HUES6 (cell line): ENCODE results near the gene MLST8.

Source experiments
- H3K27ac ChIP-seq: 2 replicates; pipeline ENCODE4 v1.7.0; 2013; ENCODE audit warnings: low read depth, mild to moderate bottlenecking, low read length, inconsistent platforms
- H3K27me3 ChIP-seq: 2 replicates; pipeline ENCODE4 v1.6.1; 2013; ENCODE audit warnings: low read length; ENCODE audit not compliant: control insufficient read depth, insufficient read depth
- H3K36me3 ChIP-seq: 2 replicates; pipeline ENCODE4 v1.6.1; 2013; ENCODE audit warnings: low read length; ENCODE audit not compliant: control insufficient read depth, insufficient read depth
- H3K4me1 ChIP-seq: 2 replicates; pipeline ENCODE4 v1.6.1; 2013; ENCODE audit warnings: low read length; ENCODE audit not compliant: control insufficient read depth, insufficient read depth
- H3K4me3 ChIP-seq: 2 replicates; pipeline ENCODE4 v1.5.1; 2013; ENCODE audit warnings: low read depth, low read length
- H3K9ac ChIP-seq: one replicate; pipeline ENCODE4 v1.6.1; 2013; ENCODE audit warnings: mild to moderate bottlenecking, low read length
- H3K9me3 ChIP-seq: 2 replicates; pipeline ENCODE4 v1.6.1; 2013; ENCODE audit warnings: low read depth, low read length; ENCODE audit not compliant: control insufficient read depth, insufficient read depth

The MLST8 gene

DNA sequence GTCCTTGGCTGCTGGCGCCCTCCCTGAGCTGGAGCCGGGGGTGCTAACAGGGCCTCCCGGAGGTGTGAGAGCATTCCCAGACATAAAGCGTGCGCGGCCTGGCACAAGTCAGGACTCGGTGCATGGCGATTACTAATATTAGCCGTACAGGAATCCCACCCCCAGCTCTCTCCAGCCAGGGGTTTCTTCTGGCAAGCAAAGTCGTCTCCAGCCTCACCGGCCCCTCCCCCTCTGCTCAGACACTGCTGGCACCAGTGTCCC lies 13.9 kb upstream of the MLST8 start:
- no peak overlapping the region for H3K4me3 ChIP-seq

DNA sequence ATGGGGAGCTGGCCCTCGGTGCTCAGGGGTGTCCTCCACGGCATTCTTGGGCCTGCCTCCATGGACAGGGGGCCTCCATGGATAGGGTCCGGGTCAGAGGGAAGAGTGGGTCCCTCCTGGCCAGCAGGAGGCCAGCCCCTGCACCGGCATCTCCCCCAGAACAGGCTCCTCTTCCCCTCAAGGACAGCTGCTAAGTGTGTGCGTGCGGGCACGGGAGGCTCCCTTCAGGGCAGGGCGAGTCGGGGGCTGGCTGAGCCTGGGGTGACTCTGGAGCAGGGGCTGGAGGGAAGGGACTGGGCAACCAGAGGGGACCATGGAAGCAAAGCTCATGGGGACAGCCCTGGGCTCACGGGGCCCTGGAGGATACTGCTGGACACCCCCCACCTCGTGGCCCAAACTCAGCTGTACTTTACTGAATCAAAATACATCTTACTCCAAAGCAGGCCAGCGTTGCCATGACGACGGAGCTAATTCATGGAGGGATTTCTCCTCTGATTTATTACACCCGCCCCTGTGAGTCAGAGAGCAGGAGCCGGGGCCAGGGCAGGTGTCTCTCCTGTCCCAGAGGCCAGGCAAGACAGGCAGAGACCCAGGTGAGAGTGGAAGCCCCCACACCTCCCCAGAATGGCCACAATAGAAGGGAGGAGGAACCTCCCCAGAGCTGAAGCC lies 11.0 kb upstream of the MLST8 start:
- H3K27ac ChIP-seq: no peak overlapping the region
- peaks cover 48% of the 10 kb centered on the region for H3K27me3 ChIP-seq
- no peaks in the 10 kb centered on the region for H3K9me3 ChIP-seq
- H3K4me1 ChIP-seq: no peaks in the 10 kb centered on the region
- H3K36me3 ChIP-seq: no peaks in the 10 kb centered on the region
- no peak overlapping the region for H3K9ac ChIP-seq
- no peak overlapping the region for H3K4me3 ChIP-seq

More for the DNA sequence above, 13.9 kb upstream of the MLST8 start:
- no peaks in the 10 kb centered on the region for H3K36me3 ChIP-seq
- H3K9ac ChIP-seq: no peak overlapping the region
- no peaks in the 10 kb centered on the region for H3K4me1 ChIP-seq
- no peaks in the 10 kb centered on the region for H3K9me3 ChIP-seq
- H3K27me3 ChIP-seq: peaks cover 22% of the 10 kb centered on the region
- no peak overlapping the region for H3K27ac ChIP-seq

DNA sequence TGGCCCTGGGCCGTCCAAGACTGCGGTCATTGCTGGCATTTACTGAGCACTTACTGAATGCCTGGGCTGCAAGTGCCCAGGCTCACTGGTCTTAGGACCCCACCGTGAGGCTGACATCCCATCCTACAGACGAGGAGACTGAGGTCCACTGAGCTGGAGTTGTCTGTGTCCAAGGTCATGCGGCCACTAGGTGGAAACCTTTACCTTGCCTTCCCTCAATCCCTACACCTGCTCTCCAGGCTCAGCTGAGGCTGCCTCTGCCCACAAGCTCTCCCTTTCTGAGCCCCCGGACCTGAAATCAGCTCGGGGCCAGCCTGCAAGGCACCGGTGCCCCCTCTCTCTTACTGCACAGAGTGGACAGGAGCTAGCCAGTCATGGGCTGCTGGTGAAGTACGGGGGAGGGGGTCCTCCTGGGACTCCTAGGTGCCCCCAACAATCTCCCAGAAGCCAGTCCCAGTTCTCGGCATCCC lies 10.4 kb upstream of the MLST8 start:
- H3K4me3 ChIP-seq: peak overlapping the region; percentile 60

DNA sequence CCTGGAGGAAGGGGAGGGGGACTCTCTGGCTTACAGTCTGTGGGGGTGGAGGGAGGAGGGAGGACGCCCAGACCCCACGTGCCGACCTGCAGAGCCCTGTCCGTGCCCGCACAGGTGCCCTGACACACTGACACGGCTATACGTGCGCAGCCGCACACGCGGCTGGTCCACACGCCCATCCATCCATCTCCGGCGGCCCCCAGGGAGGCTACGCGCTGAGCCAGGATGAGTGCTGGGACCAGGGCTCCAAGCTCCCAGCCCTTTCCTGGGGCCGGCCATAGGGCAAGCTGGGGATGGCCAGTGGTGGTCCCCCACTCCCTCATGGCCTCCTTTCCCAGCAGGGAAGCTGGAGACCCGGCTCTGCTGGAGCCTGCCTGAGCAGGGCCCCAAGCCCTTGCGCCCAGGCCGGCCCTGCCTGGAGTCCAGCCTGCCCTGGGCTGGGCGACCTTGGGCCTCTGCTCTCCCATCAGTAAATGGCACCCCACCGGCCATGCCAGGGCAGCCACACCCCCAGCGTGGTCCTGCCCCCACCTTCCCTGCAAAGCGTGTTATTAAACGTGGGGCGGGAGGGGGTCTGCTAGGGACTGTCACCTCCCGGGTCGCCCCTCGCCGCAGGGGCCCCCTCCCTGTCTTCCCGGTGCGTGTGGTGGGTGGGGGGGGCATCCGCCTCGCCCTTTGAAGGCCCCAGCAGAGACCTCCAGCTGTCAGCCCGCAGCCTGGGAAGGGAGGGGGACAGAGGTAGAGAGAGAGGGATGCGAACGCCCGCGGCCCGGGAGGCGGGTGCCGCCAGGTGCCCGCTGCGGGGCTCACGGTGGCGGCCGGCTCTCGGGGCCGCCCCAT lies 9.7 kb upstream of the MLST8 start:
- Histone ChIP-seq H3K27me3 (peaks cover 60% of the 10 kb centered on the region), H3K9me3 (no peaks in the 10 kb centered on the region), H3K36me3 (no peaks in the 10 kb centered on the region), H3K4me1 (no peaks in the 10 kb centered on the region), H3K4me3 (peak overlapping the region; percentile 60), H3K9ac (no peak overlapping the region), H3K27ac (no peak overlapping the region)

More for the DNA sequence above, 10.4 kb upstream of the MLST8 start:
- H3K9ac ChIP-seq: no peak overlapping the region
- no peaks in the 10 kb centered on the region for H3K9me3 ChIP-seq
- peaks cover 53% of the 10 kb centered on the region for H3K27me3 ChIP-seq
- no peak overlapping the region for H3K27ac ChIP-seq
- H3K36me3 ChIP-seq: no peaks in the 10 kb centered on the region
- H3K4me1 ChIP-seq: no peaks in the 10 kb centered on the region

DNA sequence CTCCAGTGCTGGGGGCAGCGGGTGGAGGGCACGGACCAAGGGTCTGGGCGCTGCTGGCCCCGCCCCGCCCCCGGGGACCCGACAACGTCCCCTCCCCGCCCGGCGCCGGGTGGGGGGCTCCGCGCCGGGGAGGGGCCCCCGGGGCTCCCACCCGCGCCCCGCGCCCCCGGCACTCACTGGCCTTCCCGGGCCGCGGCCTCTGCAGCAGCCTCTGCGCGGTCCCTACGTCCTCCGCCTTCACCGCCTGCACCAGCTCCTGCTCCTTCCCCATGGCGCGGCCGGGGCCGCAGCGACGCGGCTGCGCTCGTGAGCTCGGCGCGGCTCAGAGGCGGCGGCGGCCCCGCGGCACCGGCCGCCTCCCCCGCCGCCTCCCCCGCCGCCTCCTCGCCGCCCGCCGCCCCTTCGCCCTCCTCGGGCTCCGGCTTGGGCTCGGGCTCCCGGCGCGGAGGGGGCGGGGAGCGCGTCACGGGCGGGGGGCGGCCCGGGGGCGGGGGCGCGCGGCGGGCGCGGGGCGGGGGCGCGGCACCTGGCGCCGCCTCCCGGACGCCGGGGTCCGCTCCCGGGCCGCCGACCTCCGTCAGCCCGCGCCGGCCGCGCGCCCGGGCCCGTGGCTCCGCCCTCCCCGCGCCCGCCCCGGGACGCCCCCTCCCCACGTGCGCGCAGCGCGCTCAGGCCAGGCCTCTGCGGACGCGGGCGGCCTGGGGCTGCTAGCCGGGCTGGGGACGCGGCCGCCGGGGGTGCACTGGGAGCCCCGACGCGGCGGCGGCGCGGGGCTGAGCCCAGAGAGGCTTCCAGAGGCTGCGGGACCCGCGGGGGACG lies 8.9 kb upstream of the MLST8 start, which contains the start of gene CASKIN1:
TSS of gene CASKIN1 (minus strand) at position 444 of the 819 bp plus-strand sequence. CDS start at position 271, 173 bp downstream.
- Histone ChIP-seq H3K4me3 (peak within 1 kb of the TSS; percentile 60), H3K36me3 (no peaks in the 10 kb centered on the region), H3K27ac (no peak within 1 kb of the TSS), H3K4me1 (no peaks in the 10 kb centered on the region), H3K9ac (no peak within 1 kb of the TSS), H3K9me3 (no peaks in the 10 kb centered on the region), H3K27me3 (peaks cover 62% of the 10 kb centered on the region)

DNA sequence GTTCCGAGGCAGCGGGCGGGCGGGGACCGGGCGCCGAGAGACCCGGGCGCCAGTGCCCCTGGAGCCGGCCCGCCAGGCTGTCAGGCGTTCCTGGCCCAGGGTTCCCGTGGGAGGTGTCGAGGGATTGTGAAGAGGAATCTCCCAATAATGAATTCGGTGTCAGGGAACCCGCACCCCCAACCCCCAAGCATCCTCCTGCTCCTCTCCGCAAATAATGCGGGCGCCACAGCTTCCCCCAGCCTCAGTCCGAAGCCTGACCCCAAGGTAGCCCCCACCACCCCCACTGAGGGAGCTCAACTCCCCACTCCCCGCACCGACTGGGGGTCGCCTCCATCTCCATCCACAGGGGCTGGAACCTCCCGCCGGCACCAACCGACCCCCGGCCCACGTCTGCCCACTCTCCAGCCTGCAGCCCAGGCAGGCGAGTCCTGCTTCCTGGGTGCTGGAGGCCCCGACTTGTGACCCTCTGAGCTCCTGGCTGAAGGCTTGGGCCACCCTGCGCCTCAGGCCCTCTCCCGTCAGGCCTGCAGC lies 8.2 kb upstream of the MLST8 start:
- H3K9ac ChIP-seq: no peak overlapping the region

DNA sequence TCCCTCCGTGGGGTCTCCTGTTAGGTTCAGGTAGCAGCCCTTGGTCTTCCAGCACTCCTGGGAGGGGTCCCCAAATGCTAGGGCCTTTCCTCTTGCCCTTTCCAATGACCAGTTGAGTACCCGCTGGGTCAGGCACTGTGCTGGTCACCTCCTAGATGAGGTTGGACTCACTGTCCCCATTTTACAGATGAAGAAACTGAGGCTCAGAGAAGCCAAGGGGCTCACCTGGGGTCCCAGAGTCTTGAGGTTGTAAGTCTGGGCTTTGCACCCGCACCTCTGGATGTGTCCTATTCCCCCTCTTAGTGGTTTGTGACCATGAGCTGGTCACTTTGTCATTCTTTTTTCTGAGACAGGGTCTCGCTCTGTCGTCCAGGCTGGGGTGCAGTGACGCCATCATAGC lies 7.5 kb upstream of the MLST8 start:
- peaks cover 62% of the 10 kb centered on the region for H3K27me3 ChIP-seq
- no peaks in the 10 kb centered on the region for H3K4me1 ChIP-seq
- no peaks in the 10 kb centered on the region for H3K9me3 ChIP-seq
- no peak overlapping the region for H3K27ac ChIP-seq
- H3K4me3 ChIP-seq: no peak overlapping the region
- no peak overlapping the region for H3K9ac ChIP-seq
- H3K36me3 ChIP-seq: no peaks in the 10 kb centered on the region

More for the DNA sequence above, 8.2 kb upstream of the MLST8 start:
- no peaks in the 10 kb centered on the region for H3K4me1 ChIP-seq
- H3K27me3 ChIP-seq: peaks cover 62% of the 10 kb centered on the region
- no peaks in the 10 kb centered on the region for H3K9me3 ChIP-seq
- peak overlapping the region; percentile 47 for H3K4me3 ChIP-seq
- no peaks in the 10 kb centered on the region for H3K36me3 ChIP-seq
- no peak overlapping the region for H3K27ac ChIP-seq

DNA sequence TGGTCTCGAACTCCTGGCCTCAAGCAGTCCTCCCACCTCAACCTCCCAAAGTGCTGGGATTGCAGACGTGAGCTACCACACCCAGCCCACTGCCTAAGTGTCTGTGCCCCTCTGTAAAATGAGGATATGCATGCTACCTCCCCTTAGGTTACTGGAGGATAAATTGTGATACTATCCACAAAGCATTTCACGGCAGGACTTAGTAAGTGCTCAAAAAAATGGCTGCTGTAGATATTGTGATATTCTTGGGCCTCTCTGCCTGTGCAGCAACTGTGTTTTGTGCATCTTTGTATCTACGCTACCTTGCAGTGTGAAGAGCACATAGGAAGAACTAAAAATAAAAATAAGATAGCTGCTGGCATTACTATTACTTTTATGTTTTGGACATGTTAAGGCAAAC lies 7.0 kb upstream of the MLST8 start:
- Histone ChIP-seq H3K27ac (no peak overlapping the region), H3K27me3 (peaks cover 62% of the 10 kb centered on the region)

DNA sequence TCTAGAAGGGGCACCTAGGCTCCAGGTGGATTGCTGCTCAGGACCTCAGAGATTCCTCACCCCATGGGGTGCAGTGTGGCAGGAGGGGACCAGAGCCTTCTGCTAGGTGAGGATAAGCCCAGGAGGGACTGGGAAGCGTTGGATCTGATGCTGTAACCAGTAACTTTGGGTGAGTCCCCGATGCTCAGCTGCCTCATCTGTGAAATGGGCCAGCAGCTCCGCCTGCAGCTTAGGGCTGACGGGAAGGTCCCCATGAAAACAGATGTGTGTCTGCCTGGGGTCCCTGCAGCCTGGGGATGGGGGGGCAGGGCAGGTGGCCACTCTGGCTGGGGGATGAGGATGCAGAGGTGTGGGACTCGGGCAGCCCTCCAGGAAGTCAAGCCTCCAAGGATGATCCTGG lies 6.2 kb upstream of the MLST8 start:
- Histone ChIP-seq H3K36me3 (no peaks in the 10 kb centered on the region), H3K9me3 (no peaks in the 10 kb centered on the region), H3K4me3 (no peak overlapping the region), H3K4me1 (no peaks in the 10 kb centered on the region), H3K27ac (no peak overlapping the region), H3K9ac (no peak overlapping the region), H3K27me3 (peaks cover 59% of the 10 kb centered on the region)

More for the DNA sequence above, 7.0 kb upstream of the MLST8 start:
- H3K4me1 ChIP-seq: no peaks in the 10 kb centered on the region
- no peak overlapping the region for H3K4me3 ChIP-seq
- no peaks in the 10 kb centered on the region for H3K36me3 ChIP-seq
- no peaks in the 10 kb centered on the region for H3K9me3 ChIP-seq
- H3K9ac ChIP-seq: no peak overlapping the region

DNA sequence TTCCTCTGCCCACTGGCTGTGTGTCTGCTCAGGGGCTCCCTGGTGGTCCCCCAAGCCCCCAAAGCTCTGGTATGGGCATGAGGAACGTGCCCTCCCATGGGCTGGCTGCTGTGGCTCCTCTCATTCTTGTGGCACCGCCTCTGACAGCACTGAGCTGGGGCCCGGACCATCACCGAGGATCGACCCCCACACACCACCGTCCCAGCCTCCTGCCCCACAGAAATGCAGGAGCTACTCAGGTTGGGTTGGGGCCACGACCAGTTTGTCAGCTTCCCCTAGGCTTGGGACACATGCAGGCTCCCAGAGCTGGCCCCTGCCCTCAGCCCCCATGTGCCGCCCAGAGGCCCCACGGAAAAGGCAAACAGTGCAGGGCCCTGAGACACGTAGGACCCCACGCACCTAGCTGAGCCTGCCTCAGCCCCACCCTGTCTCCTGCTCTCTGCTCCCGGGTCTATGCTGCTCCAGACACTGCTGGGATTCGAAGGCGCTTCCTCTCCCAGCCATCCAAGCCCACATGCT lies 5.6 kb upstream of the MLST8 start:
- Histone ChIP-seq H3K9me3 (no peaks in the 10 kb centered on the region), H3K4me3 (no peak overlapping the region), H3K9ac (no peak overlapping the region), H3K27me3 (peaks cover 53% of the 10 kb centered on the region), H3K27ac (no peak overlapping the region), H3K4me1 (no peaks in the 10 kb centered on the region; the same call in 1 of the 2 replicates), H3K36me3 (no peaks in the 10 kb centered on the region)
